ENCODE measurements around the gene ASXL3.

ASXL3 gene

DNA sequence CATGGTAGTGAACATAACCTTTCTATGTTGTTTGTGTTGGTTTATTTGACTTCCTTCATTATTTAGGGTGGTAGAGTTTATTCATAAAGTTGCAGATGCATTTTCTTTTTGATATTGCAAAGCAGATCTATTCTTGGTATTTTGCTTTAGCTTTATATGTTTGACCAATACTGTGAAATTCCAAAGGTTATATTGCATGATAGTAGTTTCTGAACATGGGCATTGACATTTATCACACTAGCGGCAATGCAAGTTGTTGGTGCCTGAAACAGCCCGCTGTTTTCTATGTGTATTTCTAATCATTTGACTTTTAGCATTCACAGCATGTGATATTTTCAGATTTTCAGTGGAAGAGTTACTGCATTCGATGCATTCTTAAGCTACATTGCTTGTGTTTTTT, 87.2 kb downstream of the ASXL3 start:
- no peak for DNase-seq

- no peak for DNase-seq
Measured at GRCh38 chr18:33665641-33666040, 87.6 kb downstream of the ASXL3 start.

- no peak for DNase-seq
Measured at GRCh38 chr18:33666915-33667314, 88.9 kb downstream of the ASXL3 start.

- DNase-seq: no peak
Measured at GRCh38 chr18:33669589-33669988, 91.6 kb downstream of the ASXL3 start.

DNA sequence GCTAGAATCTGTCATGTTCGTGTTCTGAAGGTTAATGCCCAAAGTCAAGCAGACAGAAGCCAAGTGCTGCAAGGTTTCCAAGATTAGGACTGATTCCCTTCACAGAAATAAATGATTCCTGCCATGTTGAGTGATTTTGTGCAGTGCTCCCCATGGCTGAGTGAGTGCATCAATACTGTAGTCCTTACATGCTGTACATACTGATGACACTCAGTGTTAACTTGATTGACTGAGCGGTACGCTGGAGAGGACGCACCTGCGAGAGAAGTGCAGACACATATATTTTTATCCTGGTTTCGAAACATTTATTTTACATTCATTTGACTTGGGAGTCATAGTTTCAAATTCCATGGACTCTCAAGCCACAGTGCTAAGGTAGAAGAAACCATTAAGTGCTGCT, 92.0 kb downstream of the ASXL3 start:
- no peak for DNase-seq

GRCh38 chr18:33673689-33674088, 95.7 kb downstream of the ASXL3 start:
- no peak for DNase-seq

- no peak for DNase-seq
Measured at GRCh38 chr18:33676593-33676992, 98.6 kb downstream of the ASXL3 start.

DNA sequence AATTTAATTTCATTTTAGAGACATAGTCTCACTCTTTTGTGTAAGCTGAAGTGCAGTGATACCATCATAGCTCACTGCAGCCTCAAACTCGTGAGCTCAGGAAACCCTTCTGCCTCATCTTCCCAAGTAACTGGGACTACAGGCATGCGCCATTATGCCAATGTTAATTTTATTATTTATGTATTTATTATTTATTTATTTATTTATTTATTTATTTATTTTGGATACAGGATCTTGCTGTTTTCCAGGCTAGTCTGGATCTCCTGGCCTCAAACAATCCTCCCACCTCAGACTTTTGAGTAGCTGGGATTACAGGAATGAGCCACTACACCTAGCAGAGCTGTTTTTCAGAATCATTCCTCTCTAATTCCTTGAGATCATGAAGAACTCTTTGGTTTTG, 99.9 kb downstream of the ASXL3 start:
- no peak for DNase-seq

DNA sequence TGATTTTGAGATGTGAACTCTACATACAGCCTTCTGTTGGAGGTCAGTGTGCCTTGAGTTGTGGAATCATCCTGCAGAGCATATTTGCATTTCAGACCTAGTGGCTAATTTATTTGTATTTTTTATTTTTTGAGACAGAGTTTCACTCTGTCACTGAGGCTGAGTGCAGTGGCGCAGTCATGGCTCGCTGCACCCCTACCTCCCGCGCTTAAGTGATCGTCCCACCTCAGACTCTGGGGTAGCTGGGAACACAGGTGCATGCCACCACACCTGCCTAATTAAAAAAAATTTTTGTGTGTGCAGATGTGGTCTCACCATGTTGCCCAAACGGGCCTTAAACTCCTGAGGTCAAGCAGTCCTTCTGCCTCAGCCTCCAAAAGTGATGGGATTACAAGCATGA, 104.4 kb downstream of the ASXL3 start:
- DNase-seq: no peak

GRCh38 chr18:33694593-33694992, 116.6 kb downstream of the ASXL3 start:
- DNase-seq: no peak

- no peak for DNase-seq
Measured at GRCh38 chr18:33696332-33697162, 118.5 kb downstream of the ASXL3 start.

GRCh38 chr18:33697498-33697897, 119.5 kb downstream of the ASXL3 start:
- no peak for DNase-seq

DNA sequence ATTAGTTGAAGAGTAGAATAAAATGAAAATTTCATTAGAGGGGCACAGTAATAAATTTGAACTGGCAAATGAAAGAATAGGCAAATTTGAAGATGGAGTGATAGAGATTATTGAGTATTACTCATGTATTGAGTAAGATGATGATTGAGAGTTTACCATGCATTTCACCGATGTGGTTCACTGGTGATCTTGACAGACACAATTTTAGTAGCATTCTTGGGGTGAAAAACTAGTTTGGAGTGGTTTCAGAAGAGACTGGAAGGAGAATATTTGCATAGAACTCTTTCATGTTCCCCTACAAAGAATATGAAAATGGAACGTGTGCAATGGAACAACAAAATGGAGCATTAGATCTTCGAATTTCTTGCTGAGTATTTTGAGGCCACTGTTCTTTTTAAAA, 121.4 kb downstream of the ASXL3 start:
- no peak for DNase-seq

DNA sequence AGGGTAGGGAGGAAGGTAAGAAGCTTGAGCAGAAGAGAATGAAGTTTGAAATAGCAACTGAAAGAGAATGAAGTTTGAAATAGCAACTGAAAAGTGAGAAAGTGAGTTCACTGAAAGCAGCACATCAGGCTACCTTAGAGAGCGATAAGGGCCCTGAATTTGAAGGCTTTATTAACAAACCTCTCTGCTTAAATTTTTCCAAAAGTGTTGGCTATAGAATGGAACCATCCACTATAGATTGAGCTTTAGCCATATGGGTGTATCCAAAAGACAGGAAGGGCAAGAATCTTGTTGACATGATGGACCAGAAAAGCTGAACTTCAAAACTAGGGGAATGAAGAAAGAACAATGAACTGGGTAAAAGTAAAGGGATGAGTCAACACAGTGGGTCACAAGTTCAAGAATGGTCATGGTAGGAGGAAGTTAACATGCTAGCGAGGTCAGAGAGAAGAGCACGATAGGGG, 122.5 kb downstream of the ASXL3 start:
- DNase-seq: no peak

GRCh38 chr18:33702625-33703024, 124.6 kb downstream of the ASXL3 start:
- no peak for DNase-seq

DNA sequence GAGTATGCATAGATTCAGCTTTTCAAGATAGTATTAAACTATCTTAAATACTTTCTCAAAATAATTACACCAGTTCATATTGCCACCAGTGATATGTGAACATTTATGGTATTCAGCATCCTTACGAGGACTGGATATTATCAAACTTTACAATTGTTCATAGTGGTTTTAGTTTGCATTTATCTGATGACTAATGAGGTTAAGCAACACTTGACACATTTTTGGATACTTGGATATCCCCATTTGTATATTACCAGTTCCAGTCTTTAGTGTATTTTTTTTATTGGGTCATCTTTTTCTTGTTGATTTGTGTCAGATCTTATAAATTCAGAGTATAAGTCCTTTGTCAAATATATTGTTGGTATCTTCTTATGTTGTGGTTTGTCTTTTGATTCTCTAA, 128.4 kb downstream of the ASXL3 start:
- no peak for DNase-seq

DNA sequence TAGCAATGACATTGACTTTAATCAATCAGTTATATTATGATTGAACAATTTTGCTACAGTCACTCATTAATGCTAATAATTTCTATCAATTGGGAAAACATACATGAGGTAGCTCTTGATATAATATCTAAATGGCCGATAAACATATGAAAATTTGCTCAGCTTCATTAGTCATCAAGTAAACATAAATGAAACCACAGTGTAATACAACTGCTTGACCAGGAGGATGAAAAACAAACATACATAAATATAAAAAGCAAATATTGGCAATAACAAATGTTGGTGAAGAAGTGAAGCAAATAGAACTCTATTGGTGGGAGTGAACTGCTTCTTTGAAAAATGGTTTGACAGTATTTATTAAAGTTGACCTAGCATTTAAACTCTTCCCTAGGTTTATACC, 130.9 kb downstream of the ASXL3 start:
- no peak for DNase-seq

DNA sequence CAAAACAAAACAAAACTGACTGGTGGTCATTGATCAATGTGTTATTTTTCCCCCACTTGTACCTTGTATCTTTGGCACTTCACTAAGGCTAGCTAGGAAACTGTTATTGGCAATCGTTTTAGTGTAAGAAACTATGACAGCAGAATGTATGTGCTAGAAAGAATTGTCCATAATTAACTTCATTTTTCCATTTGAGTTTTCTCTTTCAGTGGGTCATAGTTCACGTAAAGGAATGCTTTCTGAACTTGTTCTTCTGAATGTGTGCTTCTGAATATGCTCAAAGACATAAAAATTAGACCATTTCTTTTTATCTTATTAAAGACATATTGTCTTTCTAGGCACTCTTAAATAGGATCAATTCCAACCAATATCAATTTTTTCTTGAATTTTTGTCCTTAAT, 132.2 kb downstream of the ASXL3 start:
- no peak for DNase-seq

- no peak for DNase-seq
Measured at GRCh38 chr18:33711514-33711913, 133.5 kb downstream of the ASXL3 start.

DNA sequence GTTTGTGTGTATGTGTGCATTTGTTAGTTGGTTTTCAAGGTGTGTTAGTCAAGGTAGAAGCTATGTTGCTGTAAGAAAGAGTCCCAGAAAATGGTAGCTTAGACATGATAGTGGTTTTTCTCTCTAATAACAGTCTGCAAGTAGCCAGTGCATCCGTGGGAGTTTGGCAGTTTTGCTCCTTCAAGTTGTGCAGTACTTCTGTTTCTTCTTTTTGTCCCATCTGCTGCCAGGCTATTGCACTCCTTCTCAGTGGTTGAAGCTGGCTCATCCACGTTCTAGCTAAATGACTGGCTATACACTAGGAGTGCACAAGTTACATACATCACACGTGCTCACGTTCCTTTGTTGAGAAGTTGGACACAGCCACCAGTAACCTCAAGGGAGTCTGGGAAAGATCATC, 134.7 kb downstream of the ASXL3 start:
- no peak for DNase-seq

DNA sequence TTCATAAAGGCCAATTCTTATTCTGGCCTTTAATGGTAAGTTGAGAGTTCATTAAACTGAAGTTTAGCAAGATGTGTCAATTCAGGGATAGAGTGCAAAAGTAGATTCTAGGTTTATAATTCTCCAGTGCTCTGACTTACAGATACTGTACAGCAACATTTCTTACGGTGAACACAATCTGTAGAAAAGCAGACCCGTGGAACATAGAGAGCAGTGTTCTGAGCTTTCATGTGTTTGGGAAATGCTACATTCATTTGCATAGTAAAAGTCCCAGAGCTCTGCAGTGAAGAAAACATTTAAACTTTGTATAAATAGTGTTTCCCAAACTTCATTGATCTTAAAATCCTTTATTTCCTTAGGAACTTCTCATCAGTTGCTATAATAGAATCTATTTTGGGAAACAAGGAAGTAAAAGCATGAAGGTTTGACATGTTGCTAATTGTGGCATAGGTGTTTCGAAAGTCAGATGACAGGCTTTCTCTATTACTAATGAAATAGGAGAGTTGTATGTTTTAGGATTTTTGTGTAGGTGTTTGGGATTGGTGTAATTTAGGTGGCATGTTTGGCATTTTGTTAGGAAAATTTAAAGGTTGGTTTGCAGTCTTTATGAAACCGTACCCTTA, 138.2 kb downstream of the ASXL3 start:
- DNase-seq: no peak

- no peak for DNase-seq
Measured at GRCh38 chr18:33717339-33717738, 139.3 kb downstream of the ASXL3 start.

GRCh38 chr18:33720133-33720532, 142.1 kb downstream of the ASXL3 start:
- DNase-seq: no peak

GRCh38 chr18:33729556-33729955, 151.5 kb downstream of the ASXL3 start:
- no peak for DNase-seq

- DNase-seq: no peak
Measured at GRCh38 chr18:33733376-33733775, 155.4 kb downstream of the ASXL3 start.

All from CD4-positive, alpha-beta T cell treated with Interleukin-17A for 1 hour (primary cell).